Activated CD8-positive, alpha-beta memory T cell treated with anti-CD3 and anti-CD28 coated beads, Interleukin-2, amount 50 U/mL, for 4 hours (primary cell): ENCODE results near the gene DLG3.
"Not testable (repeated sequence)": the region's sequence is repeated elsewhere in the genome, so short reads cannot be mapped to it uniquely, and the experiment has no call there.

Experiments
- DNase-seq: peaks from one replicate; pipeline ENCODE4 v3.0.0-alpha.2; 2020

Gene DLG3

GRCh38 chrX:70444326-70444945, at the start of gene DLG3:
DLG3 (plus strand) TSS chrX:70444835; CDS start chrX:70445202, 367 bp downstream.
- no peak for DNase-seq

- no peak for DNase-seq
Measured at GRCh38 chrX:70398899-70399298, 45.7 kb upstream of the DLG3 start.

- not testable (repeated sequence) for DNase-seq
Measured at GRCh38 chrX:70400181-70400580, 44.5 kb upstream of the DLG3 start.

- DNase-seq, result no peak
Measured at GRCh38 chrX:70402721-70403120, 41.9 kb upstream of the DLG3 start.

- no peak for DNase-seq
Measured at GRCh38 chrX:70405003-70405402, 39.6 kb upstream of the DLG3 start.

GRCh38 chrX:70410921-70411320, 33.7 kb upstream of the DLG3 start:
- no peak for DNase-seq

GRCh38 chrX:70411475-70411874, 33.2 kb upstream of the DLG3 start:
- no peak for DNase-seq

GRCh38 chrX:70421618-70422017, 23.0 kb upstream of the DLG3 start:
- no peak for DNase-seq

GRCh38 chrX:70422851-70423341, 21.7 kb upstream of the DLG3 start, which contains the start of gene GDPD2:
GDPD2 (plus strand) TSS chrX:70423314; CDS start chrX:70424985, 1,671 bp downstream.
- DNase-seq, result no peak

GRCh38 chrX:70423936-70424675, 20.5 kb upstream of the DLG3 start:
- no peak for DNase-seq

GRCh38 chrX:70424801-70425200, 19.8 kb upstream of the DLG3 start:
- no peak for DNase-seq

GRCh38 chrX:70426286-70427278, 18.1 kb upstream of the DLG3 start:
- DNase-seq, result no peak

- DNase-seq, result no peak
Measured at GRCh38 chrX:70427365-70427764, 17.3 kb upstream of the DLG3 start.

GRCh38 chrX:70429759-70430158, 14.9 kb upstream of the DLG3 start:
- no peak for DNase-seq

GRCh38 chrX:70432936-70433847, 11.4 kb upstream of the DLG3 start:
- no peak for DNase-seq

GRCh38 chrX:70433848-70434351, 10.7 kb upstream of the DLG3 start:
- DNase-seq, result peak; percentile 73

- DNase-seq, result peak; percentile 60
Measured at GRCh38 chrX:70434352-70434866, 10.2 kb upstream of the DLG3 start.

- DNase-seq, result no peak
Measured at GRCh38 chrX:70434914-70435586, 9.6 kb upstream of the DLG3 start.

GRCh38 chrX:70436343-70436742, 8.3 kb upstream of the DLG3 start:
- DNase-seq, result no peak

GRCh38 chrX:70437011-70437410, 7.6 kb upstream of the DLG3 start:
- no peak for DNase-seq
